Measurements from ENCODE around the gene NSG1.

- TF ChIP-seq, protein P1, sequence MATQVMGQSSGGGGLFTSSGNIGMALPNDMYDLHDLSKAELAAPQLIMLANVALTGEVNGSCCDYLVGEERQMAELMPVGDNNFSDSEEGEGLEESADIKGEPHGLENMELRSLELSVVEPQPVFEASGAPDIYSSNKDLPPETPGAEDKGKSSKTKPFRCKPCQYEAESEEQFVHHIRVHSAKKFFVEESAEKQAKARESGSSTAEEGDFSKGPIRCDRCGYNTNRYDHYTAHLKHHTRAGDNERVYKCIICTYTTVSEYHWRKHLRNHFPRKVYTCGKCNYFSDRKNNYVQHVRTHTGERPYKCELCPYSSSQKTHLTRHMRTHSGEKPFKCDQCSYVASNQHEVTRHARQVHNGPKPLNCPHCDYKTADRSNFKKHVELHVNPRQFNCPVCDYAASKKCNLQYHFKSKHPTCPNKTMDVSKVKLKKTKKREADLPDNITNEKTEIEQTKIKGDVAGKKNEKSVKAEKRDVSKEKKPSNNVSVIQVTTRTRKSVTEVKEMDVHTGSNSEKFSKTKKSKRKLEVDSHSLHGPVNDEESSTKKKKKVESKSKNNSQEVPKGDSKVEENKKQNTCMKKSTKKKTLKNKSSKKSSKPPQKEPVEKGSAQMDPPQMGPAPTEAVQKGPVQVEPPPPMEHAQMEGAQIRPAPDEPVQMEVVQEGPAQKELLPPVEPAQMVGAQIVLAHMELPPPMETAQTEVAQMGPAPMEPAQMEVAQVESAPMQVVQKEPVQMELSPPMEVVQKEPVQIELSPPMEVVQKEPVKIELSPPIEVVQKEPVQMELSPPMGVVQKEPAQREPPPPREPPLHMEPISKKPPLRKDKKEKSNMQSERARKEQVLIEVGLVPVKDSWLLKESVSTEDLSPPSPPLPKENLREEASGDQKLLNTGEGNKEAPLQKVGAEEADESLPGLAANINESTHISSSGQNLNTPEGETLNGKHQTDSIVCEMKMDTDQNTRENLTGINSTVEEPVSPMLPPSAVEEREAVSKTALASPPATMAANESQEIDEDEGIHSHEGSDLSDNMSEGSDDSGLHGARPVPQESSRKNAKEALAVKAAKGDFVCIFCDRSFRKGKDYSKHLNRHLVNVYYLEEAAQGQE (IDR thresholded peaks at IDR 0.05; ENCODE audit: insufficient read depth in 1 of 2, low read depth in 2 of 2, low read length in 2 of 2) = no peak
- TF ChIP-seq POLR2AphosphoS5 (IDR thresholded peaks at IDR 0.05; ENCODE audit: low read depth, low read length) = no peak
Measured at GRCh38 chr4:4347585-4347984, 39.3 kb upstream of the NSG1 start.
